Upper lobe of right lung (tissue), 1 donor: ENCODE measurements around the gene MAPK1. TPM values are rescaled to one million over a fixed set of nuclear protein-coding genes. Genes with fewer than 3 reads are reported as not detected.

Experiments used
- ATAC-seq: fragments of 200-7000 bp; cut with Tn5 transposase; one replicate; pipeline ENCODE4 v1.9.1; 2020; ENCODE audit warnings: mild to moderate bottlenecking, moderate library complexity
- DNase-seq: peaks from one replicate; pipeline ENCODE4 v3.0.0-alpha.2; 2020
- H3K27ac ChIP-seq: fragments of 200-600 bp; one replicate; pipeline ENCODE4 v1.8.0; 2022
- H3K27me3 ChIP-seq: fragments of 200-600 bp; one replicate; pipeline ENCODE4 v1.8.0; 2022; ENCODE audit warnings: mild to moderate bottlenecking
- H3K36me3 ChIP-seq: fragments of 200-600 bp; one replicate; pipeline ENCODE4 v1.8.0; 2022
- H3K4me1 ChIP-seq: fragments of 200-600 bp; one replicate; pipeline ENCODE4 v1.8.0; 2022
- H3K4me3 ChIP-seq: fragments of 200-600 bp; one replicate; pipeline ENCODE4 v1.8.0; 2022; ENCODE audit warnings: mild to moderate bottlenecking
- H3K9me3 ChIP-seq: fragments of 200-600 bp; one replicate; pipeline ENCODE4 v1.8.0; 2022
- CTCF ChIP-seq: fragments of 200-600 bp; IDR thresholded peaks from one replicate; pipeline ENCODE4 v1.8.0; 2022; ENCODE audit warnings: antibody characterized with exemption
- intact Hi-C: fragments of 100-400 bp; cut with DNase I; formaldehyde crosslinking; loops from one replicate; pipeline ENCODE4 v1.11.0; 2022
- total RNA-seq: library from RNA; stranded (reverse); fragmentation: NEBNext Ultra II Directional; extraction: Animal tissue kit (Norgen Biotek cat#: 25700); gene quantifications from one replicate; pipeline ENCODE4 v1.2.1, GENCODE V29; 2021
- donor health status: DM: no; HTN: yes; CAD: no; lungs with severe emphysema.

MAPK1 gene
- total RNA-seq, 1 donor from 2014 or later, result 134 TPM

- ATAC-seq, result no peak
- intact Hi-C loops, result no loop called here
These were observed 127.5 kb downstream of the MAPK1 start for GRCh38 chr22:21739828-21740377.

GRCh38 chr22:21738966-21739365 lies 128.5 kb downstream of the MAPK1 start:
- DNase-seq (no peak), ATAC-seq (no peak)
- Histone ChIP-seq H3K4me3 (no peak overlapping the region), H3K9me3 (no peaks in the 10 kb centered on the region), H3K27me3 (no peaks in the 10 kb centered on the region), H3K4me1 (peaks cover 14% of the 10 kb centered on the region), H3K36me3 (no peaks in the 10 kb centered on the region), H3K27ac (no peak overlapping the region)
- TF ChIP-seq CTCF, result no peak
- intact Hi-C loops, result no loop called here

More at GRCh38 chr22:21739828-21740377, 127.5 kb downstream of the MAPK1 start:
- Histone ChIP-seq H3K27ac (no peak overlapping the region), H3K36me3 (no peaks in the 10 kb centered on the region), H3K27me3 (no peaks in the 10 kb centered on the region), H3K4me3 (no peak overlapping the region), H3K9me3 (no peaks in the 10 kb centered on the region), H3K4me1 (peaks cover 6% of the 10 kb centered on the region)
- DNase-seq, result no peak
- TF ChIP-seq CTCF, result no peak

GRCh38 chr22:21738081-21738480 lies 129.4 kb downstream of the MAPK1 start:
- ATAC-seq, result no peak
- intact Hi-C loops, result no loop called here
- Histone ChIP-seq H3K4me1 (peaks cover 14% of the 10 kb centered on the region), H3K9me3 (no peaks in the 10 kb centered on the region), H3K36me3 (no peaks in the 10 kb centered on the region), H3K27me3 (no peaks in the 10 kb centered on the region), H3K27ac (no peak overlapping the region), H3K4me3 (no peak overlapping the region)
- TF ChIP-seq CTCF, result no peak
- DNase-seq, result no peak

GRCh38 chr22:21736948-21737347 lies 130.5 kb downstream of the MAPK1 start:
- Histone ChIP-seq H3K9me3 (no peaks in the 10 kb centered on the region), H3K4me3 (no peak overlapping the region), H3K27ac (no peak overlapping the region), H3K27me3 (no peaks in the 10 kb centered on the region), H3K36me3 (no peaks in the 10 kb centered on the region), H3K4me1 (peaks cover 14% of the 10 kb centered on the region)
- DNase-seq, result no peak
- no peak for TF ChIP-seq CTCF
- ATAC-seq, result no peak
- intact Hi-C loops, result no loop called here

- intact Hi-C loops, result no loop called here
- ATAC-seq (peak; percentile 49), DNase-seq (no peak)
- Histone ChIP-seq H3K4me3 (peak overlapping the region; percentile 63), H3K27me3 (no peaks in the 10 kb centered on the region), H3K4me1 (peaks cover 14% of the 10 kb centered on the region), H3K27ac (no peak overlapping the region), H3K36me3 (no peaks in the 10 kb centered on the region), H3K9me3 (no peaks in the 10 kb centered on the region)
- TF ChIP-seq CTCF, result no peak
These were observed 131.3 kb downstream of the MAPK1 start for GRCh38 chr22:21736084-21736642.
